8988T (cell line): ENCODE data around the gene METTL14.

Experiments used
- DNase-seq: peaks from one replicate; pipeline ENCODE4 v3.0.0; 2011

METTL14 gene

GRCh38 chr4:118734491-118735205, 49.5 kb downstream of the METTL14 start:
- DNase-seq = no peak

- DNase-seq = no peak
Measured at GRCh38 chr4:118736900-118737299, 51.7 kb downstream of the METTL14 start.

- no peak for DNase-seq
Measured at GRCh38 chr4:118738090-118738489, 52.9 kb downstream of the METTL14 start.

- no peak for DNase-seq
Measured at GRCh38 chr4:118739022-118739713, 54.0 kb downstream of the METTL14 start.

GRCh38 chr4:118740869-118741268, 55.7 kb downstream of the METTL14 start:
- no peak for DNase-seq

GRCh38 chr4:118741301-118741855, 56.2 kb downstream of the METTL14 start:
- no peak for DNase-seq

GRCh38 chr4:118742050-118742449, 56.9 kb downstream of the METTL14 start:
- no peak for DNase-seq

- no peak for DNase-seq
Measured at GRCh38 chr4:118743867-118744266, 58.7 kb downstream of the METTL14 start.

- no peak for DNase-seq
Measured at GRCh38 chr4:118745357-118745756, 60.2 kb downstream of the METTL14 start.

- no peak for DNase-seq
Measured at GRCh38 chr4:118746251-118746919, 61.2 kb downstream of the METTL14 start.

GRCh38 chr4:118749347-118749988, 64.3 kb downstream of the METTL14 start:
- no peak for DNase-seq

- DNase-seq = no peak
Measured at GRCh38 chr4:118751629-118752323, 66.6 kb downstream of the METTL14 start.

- DNase-seq = no peak
Measured at GRCh38 chr4:118752551-118752950, 67.4 kb downstream of the METTL14 start.

GRCh38 chr4:118753096-118753495, 67.9 kb downstream of the METTL14 start:
- DNase-seq = no peak

GRCh38 chr4:118753685-118754084, 68.5 kb downstream of the METTL14 start:
- no peak for DNase-seq

- DNase-seq = no peak
Measured at GRCh38 chr4:118754890-118755289, 69.7 kb downstream of the METTL14 start.

- no peak for DNase-seq
Measured at GRCh38 chr4:118755438-118756226, 70.4 kb downstream of the METTL14 start.

- no peak for DNase-seq
Measured at GRCh38 chr4:118756429-118756828, 71.2 kb downstream of the METTL14 start.

GRCh38 chr4:118756958-118757357, 71.8 kb downstream of the METTL14 start:
- DNase-seq = no peak

GRCh38 chr4:118757761-118758251, 72.6 kb downstream of the METTL14 start:
- no peak for DNase-seq

- DNase-seq = no peak
Measured at GRCh38 chr4:118758293-118758692, 73.1 kb downstream of the METTL14 start.
